K562 (cell line): ENCODE data around the gene PRR7. TPM values are rescaled to one million over a fixed set of nuclear protein-coding genes. Genes with fewer than 3 reads are reported as not detected.

Experiments used
- CEBPZ ChIP-seq: fragments of 150-350 bp; IDR thresholded peaks from 2 replicates; pipeline ENCODE4 v1.6.1; 2014; ENCODE audit warnings: low read depth, mild to moderate bottlenecking, low read length, borderline replicate concordance
- E2F8 ChIP-seq: fragments of 450-650 bp; IDR thresholded peaks from 2 replicates; pipeline ENCODE4 v1.7.1; 2018; ENCODE audit warnings: mild to moderate bottlenecking, low read depth; ENCODE audit not compliant: partially characterized antibody
- ELK1 ChIP-seq: sonication (generic); formaldehyde crosslinking; IDR thresholded peaks from 2 replicates; pipeline ENCODE4 v1.8.1; 2022; ENCODE audit warnings: missing genetic modification reagents
- FOXJ3 ChIP-seq: sonication (generic); formaldehyde crosslinking; IDR thresholded peaks from 2 replicates; pipeline ENCODE4 v1.4.0; 2020; ENCODE audit warnings: mild to moderate bottlenecking, missing genetic modification reagents
- GABPB1 ChIP-seq: sonication (generic); formaldehyde crosslinking; IDR thresholded peaks from 2 replicates; pipeline ENCODE4 v1.8.0; 2022; ENCODE audit warnings: mild to moderate bottlenecking, missing genetic modification reagents
- HDAC1 ChIP-seq, 2 experiments: fragments of 450-650 bp; IDR thresholded peaks; 2 replicates each; pipeline ENCODE4 v1.6.1; 2016 to 2017; ENCODE audit warnings: inconsistent platforms in 1 of 2, mild to moderate bottlenecking in 1 of 2, moderate library complexity in 1 of 2
- MAX ChIP-seq: sonication (generic); formaldehyde crosslinking; IDR thresholded peaks from 2 replicates; pipeline ENCODE4 v1.9.0; 2022; ENCODE audit warnings: mild to moderate bottlenecking, missing genetic modification reagents
- NFRKB ChIP-seq: fragments of 450-650 bp; IDR thresholded peaks from 2 replicates; pipeline ENCODE4 v1.6.1; 2016; ENCODE audit warnings: low read depth
- RFX5 ChIP-seq: IDR thresholded peaks from 2 replicates; pipeline ENCODE4 v1.6.1; 2011; ENCODE audit warnings: low read depth, mild to moderate bottlenecking, improper control_type of control experiment, low read length
- SMARCB1 ChIP-seq: IDR thresholded peaks from 2 replicates; pipeline ENCODE4 v1.6.1; 2011; ENCODE audit warnings: improper control_type of control experiment, low read depth; ENCODE audit not compliant: insufficient read length
- ZNF212 ChIP-seq: fragments of 450-650 bp; formaldehyde crosslinking; IDR thresholded peaks from 2 replicates; pipeline ENCODE4 v1.4.0; 2020; ENCODE audit warnings: mild to moderate bottlenecking
- ZNF395 ChIP-seq: fragments of 200-800 bp; sonication (Bioruptor generic); IDR thresholded peaks from 2 replicates; pipeline ENCODE4 v1.6.1; 2017; ENCODE audit warnings: missing genetic modification characterization, missing compliant biosample characterization
- ZNF644 ChIP-seq: fragments of 200-800 bp; sonication (Bioruptor generic); IDR thresholded peaks from 2 replicates; pipeline ENCODE4 v1.6.1; 2016; ENCODE audit warnings: low read depth, missing genetic modification characterization, missing compliant biosample characterization
- polyA plus RNA-seq, 8 experiments: library from polyadenylated mRNA; depleted of rRNA in 4 of 8; stranded (reverse) in 5 of 8; unstranded in 3 of 8; fragments of >200 nt; fragmentation: Nextera tagmentation in 2 of 8; fragmentation: Illumina TruSeq in 1 of 8; extraction: Ambion mirVana in 2 of 8; extraction: Trizol in 1 of 8; gene quantifications; 2 replicates each; pipeline versions ENCODE4 v1.2.1 to v1.2.3, GENCODE V29; 2011 to 2014; ENCODE audit warnings: inconsistent platforms in 1 of 8, missing spikeins in 1 of 8
- total RNA-seq, 7 experiments: library from RNA; depleted of rRNA in 6 of 7; stranded (reverse); fragments of >200 nt in 6 of 7; fragmentation: Illumina TruSeq in 2 of 7; extraction: Trizol in 2 of 7; gene quantifications; 2 replicates each; pipeline versions ENCODE4 v1.2.1 to v1.2.3, GENCODE V29; 2011 to 2021; ENCODE audit warnings: low replicate concordance in 1 of 7

Gene PRR7
- total and polyA plus RNA-seq, 9 of the 15 experiments (the other 6 are each of a cell fraction or from before 2014, with no cell fraction given): 0.80 to 11.3 (median 10.4) TPM; not detected in 4

GRCh38 chr5:177446200-177447065 lies at the start of gene PRR7 (continued):
- TF ChIP-seq RFX5 (no peak), SMARCB1 (no peak), CEBPZ (no peak), ZNF395 (no peak), FOXJ3 (no peak), ELK1 (no peak), ZNF212 (peak; percentile 41; the same call in 1 of the 2 replicates), GABPB1 (CRISPR knock-in tag) (peak; percentile 23; the same call in 1 of the 2 replicates), E2F8 (peak; percentile 58), MAX (CRISPR knock-in tag) (peak; percentile 73; the same call in 1 of the 2 replicates), ZNF644 (no peak), HDAC1 (IDR thresholded peaks at IDR 0.05) (0 out of 4 replicates have a peak, but pooled peaks of 1 of the 2 experiments have one; percentile 28), NFRKB (no peak)
